Activated CD8-positive, alpha-beta T cell treated with anti-CD3 and anti-CD28 coated beads for 36 hours (primary cell): Measurements from ENCODE around the gene GRB14. TPM values are rescaled to one million over a fixed set of nuclear protein-coding genes. Genes with fewer than 3 reads are reported as not detected.

Experiments used
- ATAC-seq: fragments of 200-7000 bp; cut with Tn5 transposase; one replicate; pipeline ENCODE4 v1.10.0; 2021; ENCODE audit warnings: mild to moderate bottlenecking, moderate library complexity
- CTCF ChIA-PET: fragments of 350-600 bp; sonication (Branson Sonifier 250); formaldehyde crosslinking; loops from one replicate; lab custom pipeline; 2021; ENCODE audit warnings: antibody characterized with exemption; lab: Charles Lee
- POLR2A ChIA-PET: fragments of 350-600 bp; sonication (Branson Sonifier 250); formaldehyde crosslinking; loops from one replicate; lab custom pipeline; 2021; ENCODE audit warnings: antibody characterized with exemption; lab: Charles Lee
- DNase-seq: peaks from one replicate; pipeline ENCODE4 v3.0.0-alpha.2; 2020
- H3K27ac Mint-ChIP-seq: one replicate; pipeline ENCODE4 v1.8.0; 2021; ENCODE audit warnings: mild to moderate bottlenecking, mixed read lengths
- H3K27me3 Mint-ChIP-seq: one replicate; pipeline ENCODE4 v1.8.0; 2021; ENCODE audit warnings: mixed read lengths
- H3K36me3 Mint-ChIP-seq: one replicate; pipeline ENCODE4 v1.8.0; 2021; ENCODE audit warnings: low read depth, mixed read lengths
- H3K4me1 Mint-ChIP-seq: one replicate; pipeline ENCODE4 v1.8.0; 2021; ENCODE audit warnings: low read depth, mixed read lengths
- H3K4me3 Mint-ChIP-seq: one replicate; pipeline ENCODE4 v1.8.0; 2021; ENCODE audit warnings: mild to moderate bottlenecking, moderate library complexity, mixed read lengths
- H3K9me3 Mint-ChIP-seq: one replicate; pipeline ENCODE4 v1.8.0; 2021; ENCODE audit warnings: mixed read lengths
- CTCF ChIP-seq: fragments of 200-600 bp; IDR thresholded peaks from one replicate; pipeline ENCODE4 v1.8.0; 2022; ENCODE audit warnings: antibody characterized with exemption, mild to moderate bottlenecking
- intact Hi-C: fragments of 100-400 bp; cut with micrococcal nuclease; formaldehyde crosslinking; loops from one replicate; pipeline ENCODE4 v1.10.0; 2022
- total RNA-seq, 2 experiments: library from RNA; stranded (reverse); gene quantifications; one replicate each; pipeline ENCODE4 v1.2.3, GENCODE V29; 2021

The GRB14 gene
- total RNA-seq, 2 experiments from 2014 or later, result not detected

GRCh38 chr2:164449706-164450105 is 171.6 kb downstream of the GRB14 start:
- ChIA-PET POLR2A (no interaction called here), CTCF (no interaction called here)
- intact Hi-C loops, result no loop called here
- H3K9me3 Mint-ChIP-seq, result no peaks in the 10 kb centered on the region
- H3K36me3 Mint-ChIP-seq, result no peaks in the 10 kb centered on the region
- no peak overlapping the region for H3K4me3 Mint-ChIP-seq
- ATAC-seq (no peak), DNase-seq (no peak)
- TF ChIP-seq CTCF, result no peak
- no peaks in the 10 kb centered on the region for H3K4me1 Mint-ChIP-seq
- H3K27me3 Mint-ChIP-seq, result no peaks in the 10 kb centered on the region
- H3K27ac Mint-ChIP-seq, result no peak overlapping the region

- TF ChIP-seq CTCF, result no peak
- ChIA-PET CTCF (no interaction called here), POLR2A (no interaction called here)
- H3K36me3 Mint-ChIP-seq, result no peaks in the 10 kb centered on the region
- no peaks in the 10 kb centered on the region for H3K9me3 Mint-ChIP-seq
- ATAC-seq, result no peak
- no peak for DNase-seq
- intact Hi-C loops, result no loop called here
- no peak overlapping the region for H3K4me3 Mint-ChIP-seq
- H3K27ac Mint-ChIP-seq, result no peak overlapping the region
- H3K27me3 Mint-ChIP-seq, result no peaks in the 10 kb centered on the region
- no peaks in the 10 kb centered on the region for H3K4me1 Mint-ChIP-seq
These were observed 173.6 kb downstream of the GRB14 start for GRCh38 chr2:164447660-164448059.

Other genes with a start within 250 kb of the GRB14 start
- gene COBLL1, start 220.3 kb upstream of the GRB14 start, total RNA-seq, result under 1 TPM; 0.36 to 0.68 TPM